DMS79 treated with DMSO at 0.1 percent for 48 hours (cell line): ENCODE measurements around the gene SMARCC1.

Source experiments
- DNase-seq: peaks from one replicate; lab custom pipeline; 2025; lab: John Stamatoyannopoulos, UW

The SMARCC1 gene

DNA sequence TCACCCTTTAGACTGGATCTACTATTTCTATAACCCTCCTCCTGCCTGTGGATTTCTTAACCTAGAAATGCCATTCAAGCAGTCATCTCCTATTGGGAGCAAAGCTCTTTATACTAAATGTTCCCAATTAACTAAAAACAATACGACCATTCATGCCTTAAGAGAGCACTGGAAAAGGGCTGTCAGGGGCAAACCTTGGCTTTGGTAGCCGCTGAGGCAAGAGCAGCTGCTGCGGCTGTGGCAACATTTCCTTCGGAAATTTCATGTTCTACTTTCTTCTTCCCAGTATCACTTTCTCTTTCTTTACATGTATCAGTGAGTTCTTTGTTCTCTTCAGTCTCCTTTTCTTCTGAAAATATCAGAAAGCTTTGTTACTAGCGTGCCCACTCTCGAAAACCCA lies 146.7 kb downstream of the SMARCC1 start:
- DNase-seq = no peak

DNA sequence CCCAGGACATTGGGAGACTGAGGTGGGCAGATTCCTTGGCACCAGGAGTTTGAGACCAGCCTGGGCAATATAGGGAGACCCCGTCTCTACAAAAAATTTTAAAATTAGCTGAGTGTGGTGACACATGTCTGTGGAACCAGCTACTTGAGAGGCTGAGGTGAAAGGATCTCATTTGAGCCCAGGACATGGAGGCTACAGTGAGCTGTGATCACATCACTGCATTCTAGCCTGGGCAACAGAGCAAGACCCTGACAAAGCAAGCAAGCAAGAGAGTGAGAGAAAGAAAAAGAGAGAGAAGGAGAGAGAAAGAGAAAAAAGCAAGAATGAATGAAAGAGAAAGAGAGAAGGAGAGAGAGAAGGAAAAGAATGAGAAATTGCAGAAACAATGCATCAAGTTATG lies 150.9 kb downstream of the SMARCC1 start:
- no peak for DNase-seq

DNA sequence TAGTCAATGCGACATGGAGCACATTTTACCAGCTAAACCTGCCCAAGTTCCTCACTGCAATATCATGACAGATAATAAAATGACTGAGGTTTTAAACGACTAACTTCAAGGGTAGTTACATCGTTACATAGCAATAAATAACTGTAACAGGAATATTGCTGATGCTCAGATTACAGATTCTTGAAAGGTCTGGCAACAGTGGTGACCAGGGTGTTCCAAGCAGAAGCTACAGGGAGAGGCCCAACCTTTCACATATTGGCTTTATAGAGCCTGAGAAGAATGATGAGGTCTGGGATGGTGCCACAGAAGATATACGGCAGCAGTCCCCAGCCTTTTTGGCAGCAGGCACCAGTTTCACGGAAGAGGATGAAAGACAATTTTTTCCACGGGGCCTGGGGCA lies 151.9 kb downstream of the SMARCC1 start:
- no peak for DNase-seq

DNA sequence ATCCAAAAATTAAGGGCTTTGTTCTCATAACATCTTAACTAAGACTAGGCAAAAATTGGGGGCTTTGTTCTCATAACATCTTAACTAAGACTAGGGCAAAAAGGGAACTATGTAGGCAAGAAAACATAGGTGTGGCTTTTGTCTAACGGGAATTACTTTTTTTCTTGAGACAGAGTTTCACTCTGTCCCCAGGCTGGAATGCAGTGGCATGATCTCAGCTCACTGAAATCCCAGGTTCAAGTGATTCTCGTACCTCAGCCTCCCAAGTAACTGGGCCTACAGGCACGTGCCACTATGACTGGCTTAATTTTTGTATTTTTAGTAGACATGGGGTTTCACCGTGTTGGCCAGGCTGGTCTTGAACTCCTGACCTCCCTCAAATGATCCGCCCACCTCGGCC lies 153.3 kb downstream of the SMARCC1 start:
- DNase-seq = no peak

DNA sequence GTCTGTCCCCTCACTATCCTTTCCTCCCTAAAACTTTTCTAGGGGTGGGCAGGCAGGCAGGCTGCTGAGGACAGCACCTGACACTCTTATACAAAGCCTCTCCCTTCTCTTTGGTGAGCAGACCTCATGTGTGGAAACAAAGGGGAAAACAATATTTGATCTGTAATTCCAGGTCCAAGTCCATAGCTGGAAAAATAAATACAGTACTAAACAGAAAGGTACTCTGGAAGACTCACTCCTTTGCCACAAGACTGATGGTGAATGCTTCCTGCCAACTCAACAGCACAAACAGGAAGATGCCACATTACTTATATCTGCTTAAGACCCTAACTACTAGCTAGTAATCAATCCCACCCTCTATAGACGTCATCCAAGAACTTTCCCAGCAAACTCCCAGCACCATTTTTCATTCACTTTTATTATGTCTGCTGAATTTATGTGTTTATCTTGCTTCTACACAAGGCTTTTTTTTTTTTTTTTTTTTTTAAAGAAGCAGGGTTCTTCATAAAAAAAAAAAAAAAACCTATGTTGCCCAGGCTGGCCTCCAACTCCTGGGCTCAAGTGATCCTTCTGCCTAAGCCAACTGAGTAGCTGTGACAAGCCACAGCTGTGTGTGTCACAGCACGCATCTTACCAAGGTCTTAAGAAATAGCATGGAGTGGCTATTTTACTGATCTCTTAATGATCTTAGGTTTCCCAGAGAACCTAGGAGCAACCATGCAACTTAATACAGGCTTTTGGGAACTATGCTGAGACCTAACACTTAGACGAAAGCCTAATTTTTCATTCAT lies 158.8 kb downstream of the SMARCC1 start:
- DNase-seq = no peak

GRCh38 chr3:47617086-47618010 lies 164.3 kb downstream of the SMARCC1 start:
- no peak for DNase-seq

DNA sequence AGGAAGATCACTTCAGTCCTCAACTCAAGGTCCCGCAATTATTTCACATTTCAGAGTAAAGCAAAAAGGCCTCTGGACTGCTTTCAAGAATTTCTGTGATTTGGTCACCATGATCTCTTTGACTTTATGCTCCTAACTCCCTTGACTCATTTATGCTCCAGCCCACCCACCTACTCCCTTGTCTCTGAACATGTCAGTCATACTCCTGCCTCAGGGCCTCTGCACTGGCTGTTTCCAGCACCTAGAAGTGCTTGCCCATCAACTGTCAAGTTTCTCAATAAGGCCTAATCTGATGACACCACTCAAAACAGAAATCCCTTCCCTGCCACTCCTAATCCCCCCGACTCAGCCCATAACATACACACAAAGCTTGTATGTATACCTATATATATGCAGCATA lies 166.9 kb downstream of the SMARCC1 start:
- no peak for DNase-seq

DNA sequence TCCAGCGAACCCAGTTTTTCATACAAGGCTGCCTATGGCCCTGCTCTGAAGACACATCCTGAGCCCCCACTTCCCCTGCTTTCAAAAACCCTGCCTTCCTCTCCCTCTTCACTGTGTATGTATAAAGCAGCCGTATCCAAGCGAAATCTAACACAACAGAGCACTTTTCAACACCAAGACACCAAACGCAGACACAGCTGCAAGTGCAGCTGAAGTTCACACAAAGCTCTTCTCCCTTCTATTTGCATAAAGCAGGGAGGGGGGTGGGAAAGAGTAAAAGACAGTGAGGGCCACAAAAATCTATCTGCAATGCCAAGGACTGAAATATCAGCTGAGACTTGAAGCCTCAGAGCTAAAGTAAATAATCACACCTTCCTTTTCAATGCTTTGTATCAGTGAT lies 168.0 kb downstream of the SMARCC1 start:
- no peak for DNase-seq

- DNase-seq = no peak
These were observed 168.8 kb downstream of the SMARCC1 start for GRCh38 chr3:47612879-47613278.

- DNase-seq = no peak
These were observed 169.5 kb downstream of the SMARCC1 start for GRCh38 chr3:47612178-47612577.

- no peak for DNase-seq
These were observed 170.1 kb downstream of the SMARCC1 start for GRCh38 chr3:47611576-47611975.

- no peak for DNase-seq
These were observed 171.1 kb downstream of the SMARCC1 start for GRCh38 chr3:47610583-47610982.

DNA sequence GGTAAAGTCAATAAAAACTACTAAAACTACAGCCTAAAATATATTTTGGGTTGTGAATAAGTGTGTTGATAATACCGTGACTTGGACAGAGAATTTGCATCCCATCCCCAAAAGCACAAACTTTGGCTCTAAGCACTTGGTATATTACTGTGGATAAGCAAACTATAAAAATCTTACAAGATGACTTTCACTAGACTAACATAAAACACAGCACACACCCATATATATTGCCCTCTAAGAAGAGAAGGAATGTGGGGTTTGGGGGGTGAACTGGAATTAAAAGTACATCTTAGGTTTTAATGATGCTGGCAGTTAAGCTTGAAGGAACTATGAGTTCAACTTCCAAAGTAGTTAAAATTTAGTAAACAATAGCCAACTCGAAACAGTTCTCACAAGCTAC lies 174.4 kb downstream of the SMARCC1 start:
- DNase-seq = no peak

- DNase-seq = no peak
These were observed 175.5 kb downstream of the SMARCC1 start for GRCh38 chr3:47606165-47606564.

DNA sequence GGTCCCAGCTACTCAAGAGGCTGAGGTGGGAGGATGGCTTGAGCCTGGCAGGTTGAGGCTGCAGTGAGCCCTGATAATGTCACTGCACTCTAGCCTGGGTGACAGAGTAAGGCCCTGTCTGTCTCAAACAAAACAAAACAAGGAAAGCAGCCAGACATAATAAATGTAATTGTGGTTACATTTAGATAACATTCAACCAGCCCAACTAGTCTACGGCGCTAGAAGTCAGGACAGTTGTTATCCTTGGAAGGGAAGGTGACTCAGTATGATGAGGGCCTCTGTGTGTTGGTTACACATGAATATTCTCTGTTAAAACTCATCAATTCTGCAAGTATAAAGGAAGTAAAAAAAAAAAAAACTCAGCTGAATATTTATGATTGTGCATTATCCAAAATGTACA lies 176.0 kb downstream of the SMARCC1 start:
- DNase-seq = no peak

DNA sequence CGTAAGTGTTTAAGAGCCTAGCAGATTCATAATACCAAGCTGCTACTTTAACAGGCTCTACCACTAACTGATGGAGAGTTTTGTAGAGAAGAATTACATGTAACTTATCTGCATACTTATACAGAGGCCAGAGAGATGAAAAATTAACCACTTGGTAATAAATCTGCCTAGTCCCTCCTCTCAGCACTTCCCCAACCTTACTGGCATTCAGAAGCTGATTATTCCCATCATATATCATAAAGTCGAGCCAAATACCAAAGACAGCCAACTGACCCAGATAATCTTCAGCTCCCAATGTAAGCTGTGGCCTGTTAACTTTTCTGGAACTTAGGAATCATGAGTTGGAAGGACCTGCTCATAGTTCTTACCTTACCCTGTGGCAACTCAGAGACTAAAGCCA lies 177.5 kb downstream of the SMARCC1 start:
- no peak for DNase-seq

DNA sequence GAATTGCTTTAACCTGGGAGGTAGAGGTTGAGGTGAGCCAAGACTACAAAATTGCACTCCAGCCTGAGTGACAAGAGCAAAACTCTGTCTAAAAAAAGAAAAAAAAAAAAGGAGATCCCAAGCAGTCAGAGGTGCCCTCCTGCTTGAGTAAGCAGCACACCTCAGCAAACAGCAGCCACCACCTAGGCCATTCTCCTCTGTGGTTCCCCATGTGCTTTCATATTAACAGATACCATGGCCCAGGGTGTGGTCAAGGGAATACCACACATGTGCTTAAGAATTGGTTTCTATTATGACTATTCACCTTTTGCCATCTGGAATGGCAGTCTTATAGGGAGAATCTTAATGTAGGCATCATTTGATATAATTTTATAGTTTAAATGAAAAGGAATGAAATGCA lies 178.4 kb downstream of the SMARCC1 start:
- no peak for DNase-seq

- no peak for DNase-seq
These were observed 180.4 kb downstream of the SMARCC1 start for GRCh38 chr3:47601281-47601680.

DNA sequence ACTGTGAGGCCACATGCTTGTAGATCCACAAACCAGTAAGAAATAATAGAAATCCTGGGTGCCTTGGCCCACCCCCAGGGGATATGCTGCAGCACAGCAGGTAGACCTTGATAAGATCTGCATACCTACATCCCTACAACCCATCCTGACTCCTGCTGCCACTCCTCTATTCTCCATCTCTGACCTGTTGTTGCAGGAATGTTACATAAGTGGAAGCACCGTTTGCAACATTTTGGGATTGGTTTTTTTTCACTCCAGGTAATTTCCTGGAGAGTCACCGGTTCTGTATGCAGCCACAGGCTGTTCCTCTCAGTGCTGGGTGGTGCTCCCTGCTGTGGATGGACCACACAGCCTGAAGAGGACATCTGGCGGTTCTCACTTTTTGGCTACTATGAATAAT lies 186.9 kb downstream of the SMARCC1 start:
- DNase-seq = no peak

DNA sequence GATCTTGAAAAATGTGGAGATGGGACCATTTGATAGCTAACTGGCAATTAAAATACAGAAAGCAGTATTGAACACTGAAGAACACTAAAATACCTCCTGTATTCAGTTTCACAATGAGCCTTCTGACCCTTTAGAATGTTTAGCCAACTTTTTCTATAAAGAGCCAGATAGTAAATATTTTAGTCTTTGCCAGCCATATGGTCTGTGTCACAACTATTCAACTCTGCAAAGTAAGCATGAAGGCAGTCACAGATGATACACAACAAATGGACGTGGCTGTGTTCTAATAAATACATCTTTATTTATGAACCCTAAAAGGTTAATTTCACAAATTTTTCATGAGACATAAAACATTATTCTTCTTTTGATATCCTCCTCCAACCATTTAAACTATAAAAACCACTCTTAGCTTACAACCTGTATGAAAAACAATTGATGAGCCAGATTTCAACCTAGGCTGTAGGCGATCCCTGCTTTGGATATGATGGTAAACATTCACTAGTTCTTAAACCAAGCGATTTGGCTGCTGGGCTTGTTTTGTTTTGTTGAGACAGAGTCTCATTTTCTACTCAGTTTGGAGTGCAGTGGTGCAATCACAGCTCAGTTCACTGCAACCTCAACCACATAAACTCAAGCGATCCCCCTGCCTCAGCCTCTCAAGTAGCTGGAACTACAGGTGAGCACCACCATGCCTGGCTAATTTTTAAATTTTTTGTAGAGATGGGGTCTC lies 189.5 kb downstream of the SMARCC1 start:
- no peak for DNase-seq

- no peak for DNase-seq
These were observed 191.5 kb downstream of the SMARCC1 start for GRCh38 chr3:47590216-47590615.

DNA sequence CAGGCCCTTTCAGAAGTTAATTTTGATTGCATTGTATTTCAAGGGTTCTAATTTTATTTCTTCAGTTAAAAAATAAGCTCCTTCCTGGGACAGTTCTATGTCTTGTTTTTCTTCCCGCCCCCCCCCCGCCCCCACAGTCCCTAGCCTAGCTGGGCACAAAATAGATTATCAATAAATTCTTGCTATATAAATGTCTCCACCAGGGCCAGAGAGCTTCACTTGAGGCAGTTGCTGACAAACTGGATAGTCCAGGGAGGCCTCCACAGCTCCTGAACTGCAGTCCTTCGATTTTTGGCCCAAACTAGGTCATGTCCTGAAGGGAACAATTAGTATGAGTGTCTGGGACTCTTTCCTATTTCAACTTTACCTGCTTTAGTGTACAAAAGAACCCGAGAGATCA lies 193.1 kb downstream of the SMARCC1 start:
- DNase-seq = no peak

DNA sequence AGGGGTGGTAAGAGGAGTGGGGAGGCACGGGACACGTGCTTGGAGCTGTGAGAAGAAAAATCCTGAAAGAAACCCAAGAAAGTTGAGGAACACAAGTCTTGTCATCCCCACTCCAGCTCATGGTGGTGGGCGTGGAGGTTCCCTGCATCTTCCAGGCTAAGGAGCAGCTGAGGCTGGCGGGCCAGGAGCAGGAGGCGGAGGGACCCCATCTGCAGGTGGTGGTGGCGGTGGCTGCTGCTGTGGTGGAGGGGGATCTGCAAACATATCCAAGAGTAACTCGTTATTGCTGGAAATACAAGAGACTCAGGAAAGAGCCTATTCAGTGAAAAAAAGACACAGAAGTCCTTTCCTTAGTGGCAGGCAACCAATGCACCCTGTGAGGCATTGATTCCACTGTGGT lies 193.6 kb downstream of the SMARCC1 start:
- no peak for DNase-seq
